Liver (tissue), 3 donors: ENCODE data around the gene STPG4.
"Not testable (repeated sequence)": the region's sequence is repeated elsewhere in the genome, so short reads cannot be mapped to it uniquely, and the experiment has no call there.

Source experiments
- EGR1 ChIP-seq, 2 donors: IDR thresholded peaks; 2 replicates each; pipeline ENCODE4 v1.6.1; 2016 to 2018; ENCODE audit warnings: antibody characterized with exemption in 2 of 2, low read depth in 2 of 2
- JUND ChIP-seq, 2 donors: IDR thresholded peaks; 2 replicates each; pipeline ENCODE4 v1.6.1; 2016; ENCODE audit warnings: antibody characterized with exemption in 2 of 2
- RAD21 ChIP-seq, 2 donors: IDR thresholded peaks; 2 replicates each; pipeline ENCODE4 v1.6.1; 2016; ENCODE audit warnings: antibody characterized with exemption in 2 of 2, mild to moderate bottlenecking in 2 of 2
- TAF1 ChIP-seq: conservative IDR thresholded peaks from 2 replicates; pipeline ENCODE4 v1.6.1; 2016; ENCODE audit warnings: antibody characterized with exemption, mild to moderate bottlenecking
- YY1 ChIP-seq: IDR thresholded peaks from 2 replicates; pipeline ENCODE4 v1.6.1; 2016; ENCODE audit warnings: antibody characterized with exemption, mild to moderate bottlenecking
- TF ChIP-seq, protein P1 (sequence below): fragments of 150-350 bp; IDR thresholded peaks from 2 replicates; pipeline ENCODE4 v1.5.1; 2017; ENCODE audit warnings: improper control_type of control experiment, low read depth, low read length; ENCODE audit not compliant: missing input control
- TF ChIP-seq, protein P2 (sequence below): IDR thresholded peaks from 2 replicates; pipeline ENCODE4 v1.6.1; 2016; ENCODE audit warnings: antibody characterized with exemption
- donor health status: healthy.
- donor health status: healthy.

DNA sequence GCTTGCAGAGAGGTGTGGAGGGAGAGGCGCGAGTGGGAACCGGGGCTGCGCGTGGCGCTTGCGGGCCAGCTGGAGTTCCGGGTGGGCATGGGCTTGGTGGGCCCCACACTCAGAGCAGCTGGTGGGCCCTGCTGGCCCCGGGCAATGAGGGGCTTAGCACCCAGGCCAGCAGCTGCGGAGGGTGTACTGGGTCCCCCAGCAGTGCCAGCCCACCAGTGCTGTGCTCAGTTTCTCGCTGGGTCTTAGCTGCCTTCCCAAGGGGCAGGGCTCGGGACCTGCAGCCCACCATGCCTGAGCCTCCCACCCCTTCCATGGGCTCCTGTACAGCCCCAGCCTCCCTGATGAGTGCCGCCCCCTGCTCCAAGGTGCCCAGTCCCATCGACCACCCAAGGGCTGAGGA is 55.4 kb downstream of the STPG4 start:
- TF ChIP-seq TAF1; JUND (IDR thresholded peaks at IDR 0.05); EGR1 (IDR thresholded peaks at IDR 0.05; ENCODE audit: low read depth in 2 of 2); YY1; RAD21 (IDR thresholded peaks at IDR 0.05): not testable (repeated sequence)
- TF ChIP-seq, protein P1, sequence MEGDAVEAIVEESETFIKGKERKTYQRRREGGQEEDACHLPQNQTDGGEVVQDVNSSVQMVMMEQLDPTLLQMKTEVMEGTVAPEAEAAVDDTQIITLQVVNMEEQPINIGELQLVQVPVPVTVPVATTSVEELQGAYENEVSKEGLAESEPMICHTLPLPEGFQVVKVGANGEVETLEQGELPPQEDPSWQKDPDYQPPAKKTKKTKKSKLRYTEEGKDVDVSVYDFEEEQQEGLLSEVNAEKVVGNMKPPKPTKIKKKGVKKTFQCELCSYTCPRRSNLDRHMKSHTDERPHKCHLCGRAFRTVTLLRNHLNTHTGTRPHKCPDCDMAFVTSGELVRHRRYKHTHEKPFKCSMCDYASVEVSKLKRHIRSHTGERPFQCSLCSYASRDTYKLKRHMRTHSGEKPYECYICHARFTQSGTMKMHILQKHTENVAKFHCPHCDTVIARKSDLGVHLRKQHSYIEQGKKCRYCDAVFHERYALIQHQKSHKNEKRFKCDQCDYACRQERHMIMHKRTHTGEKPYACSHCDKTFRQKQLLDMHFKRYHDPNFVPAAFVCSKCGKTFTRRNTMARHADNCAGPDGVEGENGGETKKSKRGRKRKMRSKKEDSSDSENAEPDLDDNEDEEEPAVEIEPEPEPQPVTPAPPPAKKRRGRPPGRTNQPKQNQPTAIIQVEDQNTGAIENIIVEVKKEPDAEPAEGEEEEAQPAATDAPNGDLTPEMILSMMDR = not testable (repeated sequence)
- TF ChIP-seq, protein P2, sequence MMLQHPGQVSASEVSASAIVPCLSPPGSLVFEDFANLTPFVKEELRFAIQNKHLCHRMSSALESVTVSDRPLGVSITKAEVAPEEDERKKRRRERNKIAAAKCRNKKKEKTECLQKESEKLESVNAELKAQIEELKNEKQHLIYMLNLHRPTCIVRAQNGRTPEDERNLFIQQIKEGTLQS = not testable (repeated sequence)
